Measurements from ENCODE around the gene TIAM2. TPM values are rescaled to one million over a fixed set of nuclear protein-coding genes. Genes with fewer than 3 reads are reported as not detected.

Gene TIAM2
- total and polyA plus RNA-seq, 12 donors = 4.0 to 24.7 (median 8.8) TPM

DNA sequence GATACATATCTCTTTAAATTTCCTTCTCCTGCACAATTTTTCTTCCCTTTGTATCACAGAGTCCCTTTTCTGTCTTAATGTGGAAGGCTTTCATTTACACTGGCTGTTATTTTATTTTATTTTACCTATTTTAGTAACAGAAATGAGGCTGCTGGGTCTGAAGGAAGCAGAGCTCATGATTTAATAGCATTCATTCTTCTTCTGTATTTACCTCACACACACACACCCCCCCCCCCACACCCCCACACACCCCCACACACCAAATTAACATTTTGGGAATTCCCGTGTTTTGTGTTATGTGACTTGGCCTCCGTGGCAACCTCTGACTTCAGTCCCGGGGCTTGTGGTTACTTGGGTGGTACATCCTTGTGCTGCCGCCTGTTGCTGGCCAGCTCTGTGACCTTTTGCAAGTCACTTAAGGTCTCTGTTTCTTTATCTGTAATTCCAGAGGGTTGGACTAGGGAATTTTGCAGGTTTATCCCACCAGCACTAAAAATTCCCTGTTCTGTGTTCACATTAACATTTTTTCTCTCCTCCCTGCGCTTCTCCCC, 108.8 kb downstream of the TIAM2 start:
- Histone ChIP-seq H3K36me3 (replicated peaks in 1 of 2) (no peaks in the 10 kb centered on the region), H3K27ac (no peak overlapping the region), H3K9me3 (replicated peaks in 1 of 3) (no peaks in the 10 kb centered on the region), H3K4me1 (replicated peaks in 1 of 2) (no peaks in the 10 kb centered on the region), H3K27me3 (no peaks in the 10 kb centered on the region), H3K4me3 (no peak overlapping the region)
- intact Hi-C loops (cut with DNase I) = no loop called here
- DNase-seq = no peak
- 55 to 76% (median 75%) methylated on average over 5 of the region's 5 CpGs for WGBS, 4 donors
- TF ChIP-seq, protein P1, sequence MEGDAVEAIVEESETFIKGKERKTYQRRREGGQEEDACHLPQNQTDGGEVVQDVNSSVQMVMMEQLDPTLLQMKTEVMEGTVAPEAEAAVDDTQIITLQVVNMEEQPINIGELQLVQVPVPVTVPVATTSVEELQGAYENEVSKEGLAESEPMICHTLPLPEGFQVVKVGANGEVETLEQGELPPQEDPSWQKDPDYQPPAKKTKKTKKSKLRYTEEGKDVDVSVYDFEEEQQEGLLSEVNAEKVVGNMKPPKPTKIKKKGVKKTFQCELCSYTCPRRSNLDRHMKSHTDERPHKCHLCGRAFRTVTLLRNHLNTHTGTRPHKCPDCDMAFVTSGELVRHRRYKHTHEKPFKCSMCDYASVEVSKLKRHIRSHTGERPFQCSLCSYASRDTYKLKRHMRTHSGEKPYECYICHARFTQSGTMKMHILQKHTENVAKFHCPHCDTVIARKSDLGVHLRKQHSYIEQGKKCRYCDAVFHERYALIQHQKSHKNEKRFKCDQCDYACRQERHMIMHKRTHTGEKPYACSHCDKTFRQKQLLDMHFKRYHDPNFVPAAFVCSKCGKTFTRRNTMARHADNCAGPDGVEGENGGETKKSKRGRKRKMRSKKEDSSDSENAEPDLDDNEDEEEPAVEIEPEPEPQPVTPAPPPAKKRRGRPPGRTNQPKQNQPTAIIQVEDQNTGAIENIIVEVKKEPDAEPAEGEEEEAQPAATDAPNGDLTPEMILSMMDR (IDR thresholded peaks at IDR 0.05) = no peak
- TF ChIP-seq POLR2A (IDR thresholded peaks at IDR 0.05) = no peak

DNA sequence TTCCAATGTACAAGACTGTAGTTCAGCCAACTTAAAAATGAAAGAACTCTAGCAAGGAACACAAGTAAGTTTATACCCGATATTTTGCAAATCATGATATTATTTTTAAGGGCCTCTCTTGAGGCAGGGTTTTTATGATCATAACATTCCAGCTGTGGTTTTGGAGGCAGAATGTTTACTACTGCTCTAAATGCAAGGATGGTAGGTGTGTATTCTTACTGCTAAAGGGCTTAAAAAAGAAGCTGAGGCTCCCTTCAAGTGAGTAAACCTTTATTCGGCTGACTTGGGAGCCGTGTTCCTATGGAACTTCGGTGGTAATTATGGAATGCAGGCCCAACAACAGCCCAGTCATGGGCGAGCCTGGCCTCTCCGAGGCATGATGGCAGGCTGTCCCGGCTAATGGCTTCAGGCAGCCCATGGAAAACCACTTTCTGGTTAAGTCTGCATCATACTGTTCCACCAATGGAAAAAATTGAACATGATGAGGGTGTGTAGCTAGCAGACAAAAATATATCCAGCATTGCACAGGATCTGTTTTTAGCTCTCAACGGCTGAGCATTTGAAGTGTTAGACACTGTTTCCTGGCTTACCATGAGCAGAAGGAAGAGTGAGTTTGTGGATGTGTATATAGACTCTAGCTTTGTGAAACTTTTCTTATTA, 111.5 kb downstream of the TIAM2 start:
- intact Hi-C loops (cut with DNase I) = no loop called here
- Histone ChIP-seq H3K27me3 (no peaks in the 10 kb centered on the region), H3K4me1 (replicated peaks in 1 of 2) (no peaks in the 10 kb centered on the region), H3K4me3 (no peak overlapping the region), H3K36me3 (replicated peaks in 1 of 2) (no peaks in the 10 kb centered on the region), H3K9me3 (replicated peaks in 1 of 3) (no peaks in the 10 kb centered on the region), H3K27ac (no peak overlapping the region)
- DNase-seq = no peak
- 82 to 90% (median 87%) methylated on average over 8 of the region's 8 CpGs for WGBS, 4 donors
- TF ChIP-seq, protein P1 (IDR thresholded peaks at IDR 0.05) = no peak
- TF ChIP-seq POLR2A (IDR thresholded peaks at IDR 0.05) = no peak

DNA sequence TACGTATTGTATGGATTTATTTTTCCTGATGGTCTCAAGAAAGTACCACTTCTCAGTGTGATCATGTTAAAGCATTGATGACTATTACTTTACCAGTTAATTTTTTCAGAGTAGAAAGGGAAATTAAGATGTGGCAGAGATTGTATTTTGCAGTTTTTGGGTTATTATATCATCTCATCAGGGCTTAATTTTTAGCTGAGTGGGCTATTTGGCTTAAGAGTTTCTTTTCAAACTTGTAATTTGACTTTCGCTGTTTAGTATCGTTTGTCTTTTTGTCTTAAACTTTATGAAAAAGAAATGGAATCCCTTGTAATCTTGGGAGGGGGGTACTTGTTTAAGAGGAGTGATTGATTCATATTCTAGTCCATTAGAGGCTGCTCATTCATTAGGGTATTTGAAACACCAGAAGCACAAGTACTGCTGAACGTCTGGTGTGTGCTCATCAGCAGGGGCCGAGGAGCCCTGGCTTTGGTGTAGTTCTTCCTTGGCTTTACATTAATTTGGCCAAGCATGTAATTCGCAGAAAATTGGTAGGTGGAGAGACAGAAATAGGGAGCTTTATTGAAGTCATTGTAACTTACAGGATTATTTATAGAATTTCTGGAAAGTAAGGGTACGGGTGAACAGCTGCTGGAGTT, 112.4 kb downstream of the TIAM2 start:
- 77 to 89% (median 83%) methylated on average over 7 of the region's 7 CpGs for WGBS, 4 donors

More for the DNA sequence above, 112.4 kb downstream of the TIAM2 start:
- Histone ChIP-seq H3K4me1 (replicated peaks in 1 of 2) (no peaks in the 10 kb centered on the region), H3K36me3 (replicated peaks in 1 of 2) (no peaks in the 10 kb centered on the region), H3K4me3 (no peak overlapping the region), H3K27ac (no peak overlapping the region), H3K9me3 (replicated peaks in 1 of 3) (no peaks in the 10 kb centered on the region), H3K27me3 (no peaks in the 10 kb centered on the region)
- TF ChIP-seq POLR2A (IDR thresholded peaks at IDR 0.05) = no peak
- TF ChIP-seq, protein P1 (IDR thresholded peaks at IDR 0.05) = no peak
- no peak for DNase-seq
- intact Hi-C loops (cut with DNase I) = no loop called here

All from adrenal gland (tissue), 12 donors.